Mesothelial cell of epicardium (in vitro differentiated cells): ENCODE measurements around the gene DYNC1H1. TPM values are rescaled to one million over a fixed set of nuclear protein-coding genes. Genes with fewer than 3 reads are reported as not detected.

Source experiments
- DNase-seq, 2 experiments: peaks; one replicate each; pipeline ENCODE4 v3.0.0; 2021; ENCODE audit warnings: low spot score in 2 of 2; ENCODE audit not compliant: unreplicated experiment in 2 of 2
- H3K27ac Mint-ChIP-seq: 2 replicates; pipeline ENCODE4 v1.8.0; 2021; ENCODE audit warnings: mixed read lengths
- H3K27me3 Mint-ChIP-seq: 2 replicates; pipeline ENCODE4 v1.8.0; 2021; ENCODE audit warnings: low read depth, mixed read lengths
- H3K36me3 Mint-ChIP-seq: 2 replicates; pipeline ENCODE4 v1.8.0; 2021; ENCODE audit warnings: mixed read lengths
- H3K4me1 Mint-ChIP-seq: 2 replicates; pipeline ENCODE4 v1.8.0; 2021; ENCODE audit warnings: mixed read lengths
- H3K4me3 Mint-ChIP-seq: 2 replicates; pipeline ENCODE4 v1.8.0; 2021; ENCODE audit warnings: mild to moderate bottlenecking, moderate library complexity, mixed read lengths
- H3K9me3 Mint-ChIP-seq: 2 replicates; pipeline ENCODE4 v1.8.0; 2021; ENCODE audit warnings: mixed read lengths
- total RNA-seq: library from RNA; stranded (reverse); gene quantifications from 3 replicates; pipeline ENCODE4 v1.2.1, GENCODE V29; 2021
- TF ChIP-seq, protein P1 (sequence below): fragments of 200-600 bp; sonication (generic); IDR thresholded peaks from one replicate; pipeline ENCODE4 v1.5.0; 2021; ENCODE audit warnings: antibody characterized with exemption; ENCODE audit not compliant: unreplicated experiment

DYNC1H1 gene
- total RNA-seq, 1 donor from 2014 or later, result 515 TPM

DNA sequence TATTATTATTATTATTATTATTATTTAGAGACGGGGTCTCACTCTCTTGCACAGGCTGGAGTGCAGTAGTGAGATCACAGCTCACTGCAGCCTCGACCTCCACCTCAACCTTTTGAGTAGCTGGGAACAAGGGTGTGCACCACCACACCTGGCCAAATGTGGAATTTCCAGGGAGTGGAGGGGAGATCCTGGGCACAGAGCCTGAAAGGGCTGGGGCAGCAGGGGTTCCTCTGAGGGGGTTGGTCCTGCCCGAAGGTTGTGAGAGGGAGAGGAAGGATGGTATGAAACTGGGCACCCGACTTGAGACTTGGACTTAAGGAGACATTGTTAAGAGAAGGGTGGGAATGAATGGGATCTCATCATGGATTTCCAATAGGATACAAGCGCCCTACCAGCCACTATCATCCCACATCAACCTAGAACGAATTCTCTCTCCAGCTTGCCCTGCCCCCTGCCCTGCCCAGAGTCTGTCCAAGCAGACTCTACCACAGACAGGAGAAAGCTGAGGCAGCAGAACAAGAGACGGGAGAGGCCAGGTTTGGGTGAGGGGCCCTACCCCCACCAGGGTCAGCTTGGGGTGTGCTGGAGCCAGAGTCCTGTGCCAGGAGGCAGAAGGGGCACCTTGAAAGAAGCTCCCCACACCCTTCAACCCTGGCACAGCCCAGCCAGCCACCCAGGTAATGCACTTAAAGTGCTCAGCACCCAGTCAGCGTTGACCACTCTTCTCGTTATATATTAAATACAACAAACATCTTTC is 2.4 kb upstream of the DYNC1H1 start:
- Mint-ChIP-seq H3K4me1 (peaks cover 28% of the 10 kb centered on the region), H3K4me3 (no peak overlapping the region), H3K27me3 (no peaks in the 10 kb centered on the region), H3K27ac (no peak overlapping the region), H3K36me3 (no peaks in the 10 kb centered on the region), H3K9me3 (no peaks in the 10 kb centered on the region)
- TF ChIP-seq, protein P1, sequence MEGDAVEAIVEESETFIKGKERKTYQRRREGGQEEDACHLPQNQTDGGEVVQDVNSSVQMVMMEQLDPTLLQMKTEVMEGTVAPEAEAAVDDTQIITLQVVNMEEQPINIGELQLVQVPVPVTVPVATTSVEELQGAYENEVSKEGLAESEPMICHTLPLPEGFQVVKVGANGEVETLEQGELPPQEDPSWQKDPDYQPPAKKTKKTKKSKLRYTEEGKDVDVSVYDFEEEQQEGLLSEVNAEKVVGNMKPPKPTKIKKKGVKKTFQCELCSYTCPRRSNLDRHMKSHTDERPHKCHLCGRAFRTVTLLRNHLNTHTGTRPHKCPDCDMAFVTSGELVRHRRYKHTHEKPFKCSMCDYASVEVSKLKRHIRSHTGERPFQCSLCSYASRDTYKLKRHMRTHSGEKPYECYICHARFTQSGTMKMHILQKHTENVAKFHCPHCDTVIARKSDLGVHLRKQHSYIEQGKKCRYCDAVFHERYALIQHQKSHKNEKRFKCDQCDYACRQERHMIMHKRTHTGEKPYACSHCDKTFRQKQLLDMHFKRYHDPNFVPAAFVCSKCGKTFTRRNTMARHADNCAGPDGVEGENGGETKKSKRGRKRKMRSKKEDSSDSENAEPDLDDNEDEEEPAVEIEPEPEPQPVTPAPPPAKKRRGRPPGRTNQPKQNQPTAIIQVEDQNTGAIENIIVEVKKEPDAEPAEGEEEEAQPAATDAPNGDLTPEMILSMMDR, result no peak
- DNase-seq, result no peak

DNA sequence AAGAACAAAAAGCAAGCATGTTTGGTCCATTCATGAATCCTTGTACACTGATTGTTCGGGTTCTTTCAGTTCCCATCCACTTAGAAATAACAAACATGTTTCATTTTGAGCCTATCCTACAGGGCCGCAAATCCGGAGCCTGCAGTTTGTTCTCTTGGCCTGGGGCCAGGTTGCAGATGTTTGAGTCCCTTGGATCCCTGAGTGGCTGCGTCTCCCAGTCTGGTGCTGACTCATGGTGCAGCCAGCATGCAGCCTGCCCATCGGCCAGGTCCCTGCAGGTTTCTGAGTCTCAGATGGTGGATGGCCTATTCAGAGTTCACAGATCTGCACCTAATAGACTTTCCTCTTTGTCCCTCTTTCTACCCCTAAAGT is 1.9 kb upstream of the DYNC1H1 start:
- no peaks in the 10 kb centered on the region for H3K27me3 Mint-ChIP-seq
- peak overlapping the region; percentile 19 for H3K27ac Mint-ChIP-seq
- DNase-seq, result peak in 1 of 2 experiments; percentile 61
- peaks cover 30% of the 10 kb centered on the region for H3K4me1 Mint-ChIP-seq
- H3K36me3 Mint-ChIP-seq, result no peaks in the 10 kb centered on the region
- no peaks in the 10 kb centered on the region for H3K9me3 Mint-ChIP-seq
- H3K4me3 Mint-ChIP-seq, result no peak overlapping the region
- TF ChIP-seq, protein P1, result no peak

DNA sequence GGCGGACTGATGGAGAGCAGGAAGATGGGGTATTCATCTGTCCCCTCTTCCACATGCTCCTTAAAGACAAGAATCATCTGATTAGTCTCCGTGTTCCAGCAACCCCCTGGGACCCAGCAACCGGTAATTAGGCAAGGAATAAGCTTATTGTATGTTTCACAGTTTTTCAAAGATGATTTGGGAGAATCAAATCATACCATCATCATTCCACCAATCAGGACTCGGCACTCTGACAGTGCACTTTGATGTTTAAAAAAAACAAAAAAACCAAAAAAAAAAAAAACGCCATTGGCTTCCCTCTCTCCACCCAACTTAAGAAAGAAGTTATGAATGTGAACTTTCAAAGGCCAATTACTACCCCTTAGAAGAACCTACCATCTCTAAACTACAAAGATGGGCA is 1.3 kb upstream of the DYNC1H1 start:
- Mint-ChIP-seq H3K4me3 (no peak overlapping the region), H3K27me3 (no peaks in the 10 kb centered on the region), H3K4me1 (peaks cover 33% of the 10 kb centered on the region), H3K36me3 (peaks cover 3% of the 10 kb centered on the region), H3K9me3 (no peaks in the 10 kb centered on the region), H3K27ac (no peak overlapping the region)
- TF ChIP-seq, protein P1, result no peak
- no peak for DNase-seq

DNA sequence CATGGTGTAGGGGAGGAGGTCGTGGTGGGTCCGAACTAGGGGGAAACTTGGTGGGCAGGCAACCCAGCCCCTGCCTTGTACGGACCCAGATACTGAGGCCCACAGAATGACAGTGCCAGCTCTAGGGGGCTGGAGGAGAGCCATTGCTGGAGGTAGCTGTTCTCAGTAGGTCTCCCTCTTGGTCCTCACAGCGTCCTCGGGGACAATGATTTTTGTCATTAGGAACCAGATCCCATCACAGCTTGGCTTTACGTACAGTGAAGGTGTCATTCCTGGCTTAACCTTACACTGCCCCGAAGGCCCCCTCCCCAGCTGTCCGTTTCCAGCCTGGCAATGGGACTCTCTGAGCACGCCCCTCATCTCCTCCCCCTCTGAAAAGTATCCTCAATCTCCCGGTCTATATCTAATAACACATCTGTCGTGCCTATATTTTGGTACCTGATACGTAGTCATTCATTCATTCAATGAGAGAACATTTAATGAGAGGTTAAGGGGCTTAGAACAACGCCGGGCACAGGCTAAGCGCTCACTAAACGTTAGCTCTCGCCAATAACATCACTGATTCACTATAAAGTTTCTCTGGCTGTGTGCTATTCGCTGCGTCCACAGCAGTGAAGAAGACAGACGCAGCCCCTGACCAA is 597 bp upstream of the DYNC1H1 start:
- DNase-seq, result no peak
- peak overlapping the region; percentile 85 for H3K27ac Mint-ChIP-seq
- H3K4me3 Mint-ChIP-seq, result peak overlapping the region; percentile 47
- TF ChIP-seq, protein P1, result no peak
- H3K36me3 Mint-ChIP-seq, result peaks cover 3% of the 10 kb centered on the region
- H3K9me3 Mint-ChIP-seq, result no peaks in the 10 kb centered on the region
- H3K27me3 Mint-ChIP-seq, result no peaks in the 10 kb centered on the region
- H3K4me1 Mint-ChIP-seq, result peaks cover 33% of the 10 kb centered on the region

DNA sequence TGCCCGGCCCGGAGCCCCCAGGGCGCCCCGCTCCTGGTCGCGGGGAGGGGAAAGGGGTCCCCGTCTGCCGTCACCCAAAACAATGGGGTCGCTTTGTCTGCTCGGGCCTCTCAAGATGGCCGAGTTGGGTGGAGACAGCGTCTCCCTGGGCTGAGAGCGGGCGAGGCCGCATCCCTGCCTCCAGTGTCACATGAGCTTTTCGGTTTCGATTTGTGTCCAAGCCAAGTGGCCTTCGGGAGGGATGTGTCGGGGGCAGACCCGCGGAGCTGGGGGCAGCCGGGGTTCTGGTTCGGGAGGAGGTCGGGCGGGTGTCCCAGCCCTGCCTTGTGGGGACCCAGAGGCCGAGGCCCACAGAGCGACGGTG is 790 bp downstream of the DYNC1H1 start:
- DNase-seq, result peak in 1 of 2 experiments; percentile 62
- H3K4me3 Mint-ChIP-seq, result peak overlapping the region; percentile 84
- peak overlapping the region; percentile 92 for H3K27ac Mint-ChIP-seq
- peaks cover 33% of the 10 kb centered on the region for H3K4me1 Mint-ChIP-seq
- H3K27me3 Mint-ChIP-seq, result no peaks in the 10 kb centered on the region
- H3K36me3 Mint-ChIP-seq, result peaks cover 10% of the 10 kb centered on the region
- TF ChIP-seq, protein P1, result no peak
- H3K9me3 Mint-ChIP-seq, result no peaks in the 10 kb centered on the region
